Regular cardiac myocyte (primary cell): ENCODE results near the gene MYL11. TPM values are rescaled to one million over a fixed set of nuclear protein-coding genes. Genes with fewer than 3 reads are reported as not detected.

Experiments used
- total RNA-seq: library from RNA; depleted of rRNA; stranded (reverse); fragments of >200 nt; gene quantifications from 2 replicates; pipeline ENCODE4 v1.2.3, GENCODE V29; 2014

The MYL11 gene, protein sequence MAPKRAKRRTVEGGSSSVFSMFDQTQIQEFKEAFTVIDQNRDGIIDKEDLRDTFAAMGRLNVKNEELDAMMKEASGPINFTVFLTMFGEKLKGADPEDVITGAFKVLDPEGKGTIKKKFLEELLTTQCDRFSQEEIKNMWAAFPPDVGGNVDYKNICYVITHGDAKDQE
- not detected in 2 replicates for total RNA-seq

GRCh38 chr16:30374538-30374937 is at the start of gene MYL11:
MYL11 (plus strand) TSS chr16:30374802; CDS start chr16:30374858, 56 bp downstream.

DNA sequence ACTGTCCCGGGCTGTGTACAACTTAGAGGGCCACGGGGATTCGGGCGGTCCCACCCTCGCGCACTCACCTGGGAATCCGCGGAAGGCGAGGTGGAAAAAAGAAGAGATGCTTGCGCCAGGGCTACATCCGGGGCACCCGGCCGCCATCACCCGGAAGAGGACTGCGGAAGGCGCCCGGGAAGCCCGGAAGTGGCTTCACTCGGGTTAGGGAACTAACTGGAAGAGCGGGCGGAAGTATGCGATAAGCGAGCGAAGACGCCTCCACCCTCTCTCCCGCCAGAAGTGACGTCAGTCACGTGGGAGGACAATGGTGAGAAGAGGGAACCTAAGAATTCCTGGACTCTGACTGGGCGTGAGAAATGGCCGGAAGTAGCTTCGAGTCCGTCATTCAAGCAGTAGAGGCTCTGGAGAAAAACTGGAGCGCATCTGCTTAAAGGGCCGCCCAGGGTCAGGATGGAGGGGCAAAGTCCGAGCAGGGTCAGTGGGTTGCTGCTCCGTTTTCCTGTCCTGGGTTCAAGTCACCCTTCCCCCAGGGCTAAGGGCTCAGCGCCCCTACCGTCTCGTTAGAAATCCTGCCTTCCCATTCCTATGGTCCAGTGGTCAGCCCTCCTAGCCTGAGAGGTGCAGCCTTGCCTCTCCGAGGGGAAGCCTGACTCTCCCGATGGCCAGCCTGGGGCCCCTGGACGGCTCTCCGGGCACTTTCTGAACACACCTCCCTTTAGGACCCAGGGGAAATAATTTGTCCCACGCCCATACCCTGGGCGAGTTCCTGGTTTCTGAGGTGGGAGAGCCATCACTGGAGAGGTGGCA is 19.3 kb upstream of the MYL11 start, which contains the start of gene CD2BP2:
Gene CD2BP2, minus strand, starts transcription at position 165 of the 810 bp plus-strand sequence. CDS start 627 bp downstream, outside the sequence.

GRCh38 chr16:30370456-30371247 is 4.0 kb upstream of the MYL11 start, which contains the start of gene TBC1D10B:
TBC1D10B (minus strand) TSS chr16:30370494; CDS start chr16:30370183, 311 bp downstream.

DNA sequence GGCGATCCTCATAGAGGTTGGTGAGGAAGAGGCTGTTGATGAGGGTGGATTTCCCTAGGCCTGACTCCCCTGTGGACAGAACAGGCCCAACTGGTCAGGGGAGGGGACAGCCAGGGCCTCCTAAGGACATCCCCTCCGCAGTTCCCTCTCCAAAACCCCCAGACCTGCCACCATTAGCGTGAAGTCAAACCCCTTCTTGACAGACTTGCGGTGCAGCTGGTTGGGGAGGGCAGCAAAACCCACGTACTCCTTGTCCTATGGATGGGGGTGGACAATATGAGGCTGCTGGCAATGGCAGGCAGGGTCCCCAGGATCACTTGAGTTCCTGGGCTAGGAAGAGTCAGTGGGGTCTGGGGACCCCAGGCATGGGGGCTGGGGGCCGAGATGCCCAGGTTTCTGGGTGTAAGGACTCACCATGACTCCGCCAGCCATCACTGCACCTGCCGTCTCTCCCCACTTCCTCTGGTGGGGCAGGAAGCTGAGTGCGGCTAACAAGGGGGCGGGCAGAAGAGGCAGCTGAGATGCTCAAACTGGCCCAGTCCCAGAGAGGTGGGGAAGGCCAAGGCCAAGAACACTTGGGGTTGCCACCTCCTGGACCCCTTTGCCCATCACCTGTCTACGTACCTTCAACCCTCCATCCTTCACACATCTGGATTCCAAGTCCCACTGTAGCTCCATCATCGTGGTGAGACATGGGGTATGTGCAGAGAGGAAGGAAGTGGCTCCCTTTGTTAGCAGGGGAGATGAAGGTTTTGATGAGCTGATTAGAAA is 7.7 kb downstream of the MYL11 start, which contains the start of gene SEPTIN1:
Gene SEPTIN1, minus strand, starts transcription at position 451 of the 771 bp plus-strand sequence. Its CDS starts 19 bp downstream, at position 432.

GRCh38 chr16:30395155-30395991 is 20.8 kb downstream of the MYL11 start, which contains the start of gene ZNF48:
ZNF48 (plus strand) TSS chr16:30395420; CDS start chr16:30395795, 375 bp downstream.

GRCh38 chr16:30407102-30407803 is 32.7 kb downstream of the MYL11 start, which contains the start of gene ZNF771:
ZNF771 (plus strand) TSS chr16:30407606; CDS start chr16:30408054, 448 bp downstream.

Other genes with a start within 250 kb of the MYL11 start
- 0.28 and 3.3 TPM in 2 replicates for gene CORO1A, start 191.2 kb upstream of the MYL11 start, total RNA-seq
- gene BOLA2B, start 181.1 kb upstream of the MYL11 start, total RNA-seq, result 126 and 208 TPM in 2 replicates
- gene SLX1A, start 180.9 kb upstream of the MYL11 start, total RNA-seq, result 13.5 and 18.8 TPM in 2 replicates
- 1.9 and 2.3 TPM in 2 replicates for gene SULT1A3, start 175.5 kb upstream of the MYL11 start, total RNA-seq
- 0.58 and 1.4 TPM in 2 replicates for gene NPIPB13, start 126.3 kb upstream of the MYL11 start, total RNA-seq
- gene CD2BP2, start 19.5 kb upstream of the MYL11 start, total RNA-seq, result 27.3 and 45.8 TPM in 2 replicates
- 19.2 and 38.0 TPM in 2 replicates for gene TBC1D10B, start 4.3 kb upstream of the MYL11 start, total RNA-seq
- not detected in 2 replicates for gene SEPTIN1, start 7.8 kb downstream of the MYL11 start, total RNA-seq
- gene ZNF48, start 20.6 kb downstream of the MYL11 start, total RNA-seq, result 6.5 and 6.8 TPM in 2 replicates
- 12.7 and 21.1 TPM in 2 replicates for gene ZNF771, start 32.8 kb downstream of the MYL11 start, total RNA-seq
- gene DCTPP1, start 55.2 kb downstream of the MYL11 start, total RNA-seq, result 10.4 and 38.0 TPM in 2 replicates
- 6.5 and 28.4 TPM in 2 replicates for gene SEPHS2, start 71.1 kb downstream of the MYL11 start, total RNA-seq
- gene ITGAL, start 97.9 kb downstream of the MYL11 start, total RNA-seq, result not detected in 2 replicates
- 18.0 and 19.4 TPM in 2 replicates for gene ZNF768, start 151.8 kb downstream of the MYL11 start, total RNA-seq
- 8.6 and 10.4 TPM in 2 replicates for gene ZNF747, start 160.1 kb downstream of the MYL11 start, total RNA-seq
- gene ZNF764, start 183.6 kb downstream of the MYL11 start, total RNA-seq, result 4.2 and 4.4 TPM in 2 replicates
- gene ZNF688, start 196.9 kb downstream of the MYL11 start, total RNA-seq, result 5.6 and 12.7 TPM in 2 replicates
- 7.3 and 8.1 TPM in 2 replicates for gene ZNF785, start 210.9 kb downstream of the MYL11 start, total RNA-seq
- gene ZNF689, start 235.6 kb downstream of the MYL11 start, total RNA-seq, result 2.3 and 5.2 TPM in 2 replicates